Caco-2 (cell line): ENCODE results near the gene SEMA3C. TPM values are rescaled to one million over a fixed set of nuclear protein-coding genes. Genes with fewer than 3 reads are reported as not detected.

ENCODE experiments used
- BruUV-seq: library from RNA; stranded (reverse); fragments of 400-500 nt; replicated peaks from 2 replicates; lab custom pipeline; 2021; lab: Mats Ljungman, UMichigan
- CTCF ChIA-PET: fragments of 300-600 bp; sonication (Branson Sonifier 250); formaldehyde crosslinking; loops from one replicate; lab custom pipeline; 2022; ENCODE audit warnings: antibody characterized with exemption; lab: Charles Lee
- POLR2A ChIA-PET: fragments of 300-600 bp; sonication (Branson Sonifier 250); formaldehyde crosslinking; loops from one replicate; lab custom pipeline; 2022; ENCODE audit warnings: antibody characterized with exemption; lab: Charles Lee
- DNase-seq, 2 experiments: peaks; one replicate each; pipeline versions ENCODE4 v3.0.0 to v3.0.0-alpha.2; 2020 to 2022
- H3K27me3 ChIP-seq: replicated peaks from 2 replicates; pipeline ENCODE4 v1.6.0; 2011; ENCODE audit warnings: low read length; ENCODE audit not compliant: control insufficient read depth, insufficient read depth
- H3K36me3 ChIP-seq: 2 replicates; pipeline ENCODE4 v1.5.1; 2011; ENCODE audit warnings: low read length; ENCODE audit not compliant: control insufficient read depth, insufficient read depth
- H3K4me1 ChIP-seq: fragments of 250-450 bp; sonication (Bioruptor Pico); 2 replicates; pipeline ENCODE4 v1.5.1; 2020; ENCODE audit warnings: mild to moderate bottlenecking
- H3K4me3 ChIP-seq: 2 replicates; pipeline ENCODE4 v1.5.1; 2011; ENCODE audit warnings: low read depth, mild to moderate bottlenecking, control low read depth, low read length
- H3K9me3 ChIP-seq: fragments of 250-450 bp; sonication (Bioruptor Pico); 2 replicates; pipeline ENCODE4 v1.5.1; 2020; ENCODE audit warnings: mild to moderate bottlenecking, moderate library complexity
- H3K27ac Mint-ChIP-seq: one replicate; pipeline ENCODE4 v1.8.0; 2022; ENCODE audit warnings: mixed read lengths; ENCODE audit not compliant: unreplicated experiment
- H3K27me3 Mint-ChIP-seq: one replicate; pipeline ENCODE4 v1.8.0; 2022; ENCODE audit warnings: mixed read lengths; ENCODE audit not compliant: insufficient read depth, unreplicated experiment
- H3K36me3 Mint-ChIP-seq: one replicate; pipeline ENCODE4 v1.8.0; 2022; ENCODE audit warnings: mild to moderate bottlenecking, mixed read lengths; ENCODE audit not compliant: insufficient read depth, unreplicated experiment
- H3K4me1 Mint-ChIP-seq: one replicate; pipeline ENCODE4 v1.8.0; 2022; ENCODE audit warnings: low read depth, mixed read lengths; ENCODE audit not compliant: unreplicated experiment
- H3K4me3 Mint-ChIP-seq: one replicate; pipeline ENCODE4 v1.8.0; 2022; ENCODE audit warnings: mild to moderate bottlenecking, moderate library complexity, mixed read lengths; ENCODE audit not compliant: unreplicated experiment
- H3K9me3 Mint-ChIP-seq: one replicate; pipeline ENCODE4 v1.8.0; 2022; ENCODE audit warnings: mixed read lengths; ENCODE audit not compliant: unreplicated experiment
- intact Hi-C: fragments of 100-400 bp; cut with micrococcal nuclease; formaldehyde crosslinking; loops from one replicate; pipeline ENCODE4 v1.10.0; 2022; ENCODE audit not compliant: unreplicated experiment
- total RNA-seq: library from RNA; stranded (reverse); gene quantifications from 2 replicates; pipeline ENCODE4 v1.2.3, GENCODE V29; 2022
- TF ChIP-seq, protein P1 (sequence below), 2 experiments: fragments of 200-600 bp in 1 of 2; IDR thresholded peaks; 1 replicate in 1 of 2; 2 replicates in 1 of 2; pipeline versions ENCODE4 v1.5.1 to v1.8.0; 2011 to 2022; ENCODE audit warnings: antibody characterized with exemption in 1 of 2, control low read depth in 1 of 2, inconsistent platforms in 1 of 2, low read depth in 1 of 2, low read length in 1 of 2, mild to moderate bottlenecking in 1 of 2, moderate library complexity in 1 of 2; ENCODE audit not compliant: insufficient read depth in 1 of 2, severe bottlenecking in 1 of 2, unreplicated experiment in 1 of 2

The SEMA3C gene
- total RNA-seq, 1 experiment from 2014 or later, result 25.8 TPM

DNA sequence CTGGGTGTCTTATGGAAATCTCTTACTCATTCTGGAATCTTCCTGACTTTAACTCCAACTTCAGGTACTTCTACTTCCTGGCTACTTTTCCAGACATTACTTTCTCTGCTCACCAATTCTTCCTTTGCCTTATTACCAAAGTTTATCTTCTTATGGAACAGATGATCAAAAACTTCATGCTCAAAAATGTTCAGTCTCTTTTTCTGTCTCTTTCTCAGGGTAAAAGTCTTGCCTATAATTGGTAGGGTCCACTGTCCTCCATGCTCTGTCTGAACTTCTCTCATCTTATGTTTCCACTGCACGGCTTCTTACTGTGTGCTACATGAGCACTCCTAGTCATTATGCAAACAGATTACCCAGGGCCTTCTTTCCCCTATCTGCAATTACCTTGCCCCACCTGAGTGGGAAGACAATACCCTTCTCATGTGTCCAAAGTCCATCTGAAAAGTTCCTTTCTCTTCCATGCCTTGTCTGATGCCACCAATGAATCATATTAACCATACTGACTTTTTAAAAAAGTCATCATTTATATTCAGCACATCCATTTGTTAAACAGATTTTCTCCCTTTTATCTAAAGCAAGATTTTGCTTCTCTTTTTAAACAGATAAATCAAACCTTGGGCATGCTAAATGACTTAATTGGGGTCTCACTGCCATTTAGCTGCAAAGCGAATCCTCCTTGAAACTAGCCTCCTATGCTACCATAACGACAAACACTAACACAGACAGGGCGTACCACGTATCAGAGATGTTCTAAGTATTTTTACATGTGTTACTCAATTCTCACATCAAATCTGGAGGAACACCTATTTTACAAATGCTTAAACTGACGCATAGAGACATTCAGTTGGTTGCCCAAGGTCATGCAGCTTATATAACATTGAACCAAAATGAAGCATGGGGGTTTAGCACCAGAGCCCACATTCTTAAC is 48.8 kb downstream of the SEMA3C start:
- BruUV-seq, result no TSS peak
- peaks cover 27% of the 10 kb centered on the region for H3K4me1 Mint-ChIP-seq
- H3K27me3 ChIP-seq, result no peaks in the 10 kb centered on the region
- TF ChIP-seq, protein P1, sequence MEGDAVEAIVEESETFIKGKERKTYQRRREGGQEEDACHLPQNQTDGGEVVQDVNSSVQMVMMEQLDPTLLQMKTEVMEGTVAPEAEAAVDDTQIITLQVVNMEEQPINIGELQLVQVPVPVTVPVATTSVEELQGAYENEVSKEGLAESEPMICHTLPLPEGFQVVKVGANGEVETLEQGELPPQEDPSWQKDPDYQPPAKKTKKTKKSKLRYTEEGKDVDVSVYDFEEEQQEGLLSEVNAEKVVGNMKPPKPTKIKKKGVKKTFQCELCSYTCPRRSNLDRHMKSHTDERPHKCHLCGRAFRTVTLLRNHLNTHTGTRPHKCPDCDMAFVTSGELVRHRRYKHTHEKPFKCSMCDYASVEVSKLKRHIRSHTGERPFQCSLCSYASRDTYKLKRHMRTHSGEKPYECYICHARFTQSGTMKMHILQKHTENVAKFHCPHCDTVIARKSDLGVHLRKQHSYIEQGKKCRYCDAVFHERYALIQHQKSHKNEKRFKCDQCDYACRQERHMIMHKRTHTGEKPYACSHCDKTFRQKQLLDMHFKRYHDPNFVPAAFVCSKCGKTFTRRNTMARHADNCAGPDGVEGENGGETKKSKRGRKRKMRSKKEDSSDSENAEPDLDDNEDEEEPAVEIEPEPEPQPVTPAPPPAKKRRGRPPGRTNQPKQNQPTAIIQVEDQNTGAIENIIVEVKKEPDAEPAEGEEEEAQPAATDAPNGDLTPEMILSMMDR (IDR thresholded peaks at IDR 0.05; ENCODE audit: insufficient read depth in 1 of 2, low read depth in 1 of 2, low read length in 1 of 2, severe bottlenecking in 1 of 2, unreplicated experiment in 1 of 2), result no peak
- no peaks in the 10 kb centered on the region for H3K9me3 Mint-ChIP-seq
- ChIA-PET CTCF (no interaction called here), POLR2A (no interaction called here)
- peak; percentile 32 to 55 for DNase-seq
- no peaks in the 10 kb centered on the region for H3K9me3 ChIP-seq
- H3K27me3 Mint-ChIP-seq, result no peaks in the 10 kb centered on the region
- peaks cover 32% of the 10 kb centered on the region for H3K4me1 ChIP-seq
- no peak overlapping the region for H3K4me3 ChIP-seq
- peaks cover 18% of the 10 kb centered on the region for H3K36me3 Mint-ChIP-seq
- H3K36me3 ChIP-seq, result no peaks in the 10 kb centered on the region
- peak overlapping the region; percentile 41 for H3K4me3 Mint-ChIP-seq
- peak overlapping the region; percentile 49 for H3K27ac Mint-ChIP-seq
- intact Hi-C loops, result loop anchor here (5.0 kb wide), 1 partner anchor 287 kb away; no protein-coding TSS in a partner anchor

DNA sequence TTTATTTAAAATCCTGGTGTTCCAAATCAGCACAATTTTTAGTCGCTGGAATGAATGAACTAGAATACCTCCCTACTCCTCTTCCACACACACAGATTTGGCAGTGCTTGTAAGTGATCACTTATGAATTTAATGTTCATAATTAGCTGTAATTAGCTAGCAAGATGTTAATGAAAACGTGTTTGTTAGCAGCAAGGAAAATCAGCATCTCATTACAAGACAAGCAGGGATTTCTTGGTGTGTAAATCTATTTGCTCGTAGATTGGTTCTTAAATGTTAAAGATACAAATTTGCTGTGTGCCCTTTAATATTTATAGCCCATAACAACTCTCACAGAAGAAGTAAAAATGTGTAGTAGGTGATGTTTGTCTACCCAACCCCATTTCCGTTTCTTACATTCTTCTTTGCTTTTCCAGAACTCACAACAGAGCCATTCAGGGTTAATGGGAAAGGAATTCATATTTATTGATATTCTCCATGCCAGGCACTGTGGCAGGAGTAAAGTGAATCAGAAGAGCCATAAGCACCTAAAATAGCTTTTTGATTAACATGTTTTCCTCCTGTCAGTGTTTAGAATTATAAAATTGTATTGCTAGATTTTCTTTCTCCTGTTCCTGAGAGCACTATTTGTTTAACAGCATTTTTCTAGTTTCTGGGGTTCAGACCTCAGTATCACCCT is 49.6 kb downstream of the SEMA3C start:
- intact Hi-C loops, result no loop called here
- no peaks in the 10 kb centered on the region for H3K9me3 Mint-ChIP-seq
- Histone ChIP-seq H3K27me3 (no peaks in the 10 kb centered on the region), H3K9me3 (no peaks in the 10 kb centered on the region), H3K36me3 (no peaks in the 10 kb centered on the region), H3K4me3 (no peak overlapping the region), H3K4me1 (peaks cover 32% of the 10 kb centered on the region)
- DNase-seq, result no peak
- peak overlapping the region; percentile 49 for H3K27ac Mint-ChIP-seq
- H3K4me1 Mint-ChIP-seq, result peaks cover 27% of the 10 kb centered on the region
- BruUV-seq, result TSS peak; percentile 7
- ChIA-PET POLR2A (no interaction called here), CTCF (no interaction called here)
- peak overlapping the region; percentile 41 for H3K4me3 Mint-ChIP-seq
- H3K36me3 Mint-ChIP-seq, result peaks cover 18% of the 10 kb centered on the region
- no peaks in the 10 kb centered on the region for H3K27me3 Mint-ChIP-seq
- TF ChIP-seq, protein P1 (IDR thresholded peaks at IDR 0.05; ENCODE audit: insufficient read depth in 1 of 2, low read depth in 1 of 2, low read length in 1 of 2, severe bottlenecking in 1 of 2, unreplicated experiment in 1 of 2), result no peak

DNA sequence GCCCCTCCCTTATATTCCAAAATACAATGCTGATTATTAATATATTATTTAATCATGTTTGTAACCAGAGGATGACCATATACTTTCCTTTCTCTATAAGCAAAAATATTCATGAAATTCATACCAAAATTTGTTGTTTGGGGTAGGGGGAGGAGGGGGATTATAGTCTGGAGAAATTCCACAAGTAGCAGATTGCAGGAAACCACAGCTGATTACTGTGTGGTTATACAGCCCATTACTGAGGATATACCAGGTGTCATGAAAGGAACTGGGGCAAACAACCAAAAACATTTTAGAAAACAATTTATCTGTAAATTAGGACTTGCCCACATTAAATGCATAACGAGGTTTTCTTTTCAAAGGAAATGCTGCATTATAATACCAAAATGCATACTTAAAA is 50.3 kb downstream of the SEMA3C start:
- Mint-ChIP-seq H3K27me3 (no peaks in the 10 kb centered on the region), H3K4me1 (peaks cover 21% of the 10 kb centered on the region), H3K9me3 (no peaks in the 10 kb centered on the region), H3K27ac (no peak overlapping the region), H3K4me3 (no peak overlapping the region), H3K36me3 (peaks cover 18% of the 10 kb centered on the region)
- no peaks in the 10 kb centered on the region for H3K27me3 ChIP-seq
- CTCF ChIA-PET, result no interaction called here
- H3K9me3 ChIP-seq, result no peaks in the 10 kb centered on the region
- peaks cover 26% of the 10 kb centered on the region for H3K4me1 ChIP-seq
- TF ChIP-seq, protein P1 (IDR thresholded peaks at IDR 0.05; ENCODE audit: insufficient read depth in 1 of 2, low read depth in 1 of 2, low read length in 1 of 2, severe bottlenecking in 1 of 2, unreplicated experiment in 1 of 2), result no peak
- BruUV-seq, result no TSS peak
- H3K36me3 ChIP-seq, result no peaks in the 10 kb centered on the region
- H3K4me3 ChIP-seq, result no peak overlapping the region
- intact Hi-C loops, result no loop called here
- no peak for DNase-seq
- POLR2A ChIA-PET, result no interaction called here
